LNCAP (cell line): ENCODE results near the gene PPM1H.

Source experiments
- TF ChIP-seq, protein P1 (sequence below): fragments of 450-650 bp; IDR thresholded peaks from 2 replicates; pipeline ENCODE4 v1.5.1; 2017; ENCODE audit warnings: mild to moderate bottlenecking

PPM1H gene

DNA sequence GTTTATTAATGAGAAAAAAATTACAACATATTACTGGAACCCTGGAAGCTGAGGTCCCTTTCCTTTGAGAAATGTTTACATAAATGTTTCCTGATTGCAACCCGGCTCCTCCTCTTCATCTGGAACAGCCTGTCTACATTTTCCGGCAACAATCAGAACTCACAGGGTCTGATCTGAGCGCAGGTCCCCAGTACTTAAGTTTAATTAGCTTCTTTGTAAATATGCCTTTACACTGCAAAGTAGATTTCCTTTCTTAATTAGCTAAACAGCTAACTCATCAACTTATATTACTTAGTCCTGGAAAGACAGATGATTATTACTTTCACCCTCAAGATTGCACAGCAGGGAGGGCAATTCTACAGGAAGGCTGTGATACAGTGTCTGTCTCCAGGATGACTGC, 255.3 kb downstream of the PPM1H start:
- TF ChIP-seq, protein P1, sequence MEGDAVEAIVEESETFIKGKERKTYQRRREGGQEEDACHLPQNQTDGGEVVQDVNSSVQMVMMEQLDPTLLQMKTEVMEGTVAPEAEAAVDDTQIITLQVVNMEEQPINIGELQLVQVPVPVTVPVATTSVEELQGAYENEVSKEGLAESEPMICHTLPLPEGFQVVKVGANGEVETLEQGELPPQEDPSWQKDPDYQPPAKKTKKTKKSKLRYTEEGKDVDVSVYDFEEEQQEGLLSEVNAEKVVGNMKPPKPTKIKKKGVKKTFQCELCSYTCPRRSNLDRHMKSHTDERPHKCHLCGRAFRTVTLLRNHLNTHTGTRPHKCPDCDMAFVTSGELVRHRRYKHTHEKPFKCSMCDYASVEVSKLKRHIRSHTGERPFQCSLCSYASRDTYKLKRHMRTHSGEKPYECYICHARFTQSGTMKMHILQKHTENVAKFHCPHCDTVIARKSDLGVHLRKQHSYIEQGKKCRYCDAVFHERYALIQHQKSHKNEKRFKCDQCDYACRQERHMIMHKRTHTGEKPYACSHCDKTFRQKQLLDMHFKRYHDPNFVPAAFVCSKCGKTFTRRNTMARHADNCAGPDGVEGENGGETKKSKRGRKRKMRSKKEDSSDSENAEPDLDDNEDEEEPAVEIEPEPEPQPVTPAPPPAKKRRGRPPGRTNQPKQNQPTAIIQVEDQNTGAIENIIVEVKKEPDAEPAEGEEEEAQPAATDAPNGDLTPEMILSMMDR = no peak

- TF ChIP-seq, protein P1 = no peak
These were observed 257.6 kb downstream of the PPM1H start for GRCh38 chr12:62677355-62677754.

GRCh38 chr12:62676521-62677307, 258.2 kb downstream of the PPM1H start:
- TF ChIP-seq, protein P1 = no peak

GRCh38 chr12:62673028-62673815, 261.7 kb downstream of the PPM1H start:
- TF ChIP-seq, protein P1 = no peak

GRCh38 chr12:62670986-62671720, 263.8 kb downstream of the PPM1H start:
- TF ChIP-seq, protein P1 = no peak

DNA sequence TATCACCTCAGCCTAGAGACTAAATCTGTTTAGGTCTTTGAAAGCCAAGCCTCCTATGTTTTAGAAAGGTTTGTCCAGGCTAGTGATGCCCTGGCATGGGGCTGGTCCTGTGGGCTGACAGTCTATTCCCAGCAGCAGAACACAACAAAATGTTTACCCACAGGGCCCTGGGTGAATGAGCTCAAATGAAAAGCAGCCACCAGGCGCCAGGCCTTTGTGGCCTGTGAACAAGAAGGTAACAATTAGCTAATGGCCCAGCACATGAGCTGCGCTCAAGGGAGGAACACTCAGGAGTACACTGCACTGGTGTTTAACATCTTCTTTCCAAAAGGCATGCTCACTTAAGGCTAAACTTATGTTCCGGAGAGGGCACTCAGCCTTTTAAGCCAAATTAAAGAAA, 266.2 kb downstream of the PPM1H start:
- TF ChIP-seq, protein P1 = no peak

DNA sequence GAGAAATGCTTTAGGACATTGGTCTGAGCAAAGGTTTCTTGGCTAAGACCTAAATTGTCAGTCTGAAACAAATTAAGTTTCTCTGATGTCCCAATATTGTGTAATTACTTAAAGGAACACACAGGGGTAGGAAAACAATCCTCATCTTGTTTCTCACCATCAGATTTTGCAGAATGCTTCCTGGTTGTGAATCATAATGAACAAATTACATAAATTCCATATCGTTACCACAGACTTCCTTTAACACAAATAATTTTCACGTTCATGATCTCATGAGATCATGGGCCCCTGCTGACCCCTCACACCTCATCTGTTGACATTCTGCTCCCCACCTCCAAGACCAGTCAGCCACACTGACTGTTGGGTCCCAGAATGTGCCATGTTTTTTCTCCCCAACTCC, 274.2 kb downstream of the PPM1H start:
- TF ChIP-seq, protein P1 = no peak
